GM19395 (cell line): Measurements from ENCODE around the gene KRIT1.
A peak's percentile ranks its signal among the peaks of the same experiment; 100 is the strongest.

Experiments used
- ATAC-seq: cut with Tn5 transposase; IDR thresholded peaks from one replicate; pipeline ENCODE4 v1.9.1; 2021; ENCODE audit warnings: mild to moderate bottlenecking, moderate library complexity; ENCODE audit not compliant: unreplicated experiment

KRIT1 gene

GRCh38 chr7:92158660-92159575, 86.8 kb downstream of the KRIT1 start:
- peak; percentile 92 for ATAC-seq

GRCh38 chr7:92156990-92157389, 88.7 kb downstream of the KRIT1 start:
- no peak for ATAC-seq

GRCh38 chr7:92155108-92155739, 90.5 kb downstream of the KRIT1 start:
- ATAC-seq = no peak

- no peak for ATAC-seq
Measured at GRCh38 chr7:92150450-92151017, 95.2 kb downstream of the KRIT1 start.

GRCh38 chr7:92149736-92150239, 95.9 kb downstream of the KRIT1 start:
- ATAC-seq = no peak
